Activated CD4-positive, alpha-beta memory T cell treated with anti-CD3 and anti-CD28 coated beads for 36 hours (primary cell): Measurements from ENCODE around the gene ASTN2. TPM values are rescaled to one million over a fixed set of nuclear protein-coding genes. Genes with fewer than 3 reads are reported as not detected.
"Not testable (repeated sequence)": the region's sequence is repeated elsewhere in the genome, so short reads cannot be mapped to it uniquely, and the experiment has no call there.

Experiments used
- CTCF ChIA-PET: fragments of 350-600 bp; sonication (Branson Sonifier 250); formaldehyde crosslinking; loops from one replicate; lab custom pipeline; 2021; ENCODE audit warnings: antibody characterized with exemption, inconsistent platforms; lab: Charles Lee
- POLR2A ChIA-PET: fragments of 350-600 bp; sonication (Branson Sonifier 250); formaldehyde crosslinking; loops from one replicate; lab custom pipeline; 2021; ENCODE audit warnings: antibody characterized with exemption; lab: Charles Lee
- DNase-seq: peaks from one replicate; pipeline ENCODE4 v3.0.0-alpha.2; 2020
- H3K27ac Mint-ChIP-seq: one replicate; pipeline ENCODE4 v1.8.0; 2021; ENCODE audit warnings: mixed read lengths
- H3K27me3 Mint-ChIP-seq: one replicate; pipeline ENCODE4 v1.8.0; 2021; ENCODE audit warnings: mixed read lengths
- H3K36me3 Mint-ChIP-seq: one replicate; pipeline ENCODE4 v1.8.0; 2021; ENCODE audit warnings: mixed read lengths
- H3K4me1 Mint-ChIP-seq: one replicate; pipeline ENCODE4 v1.8.0; 2021; ENCODE audit warnings: low read depth, mixed read lengths
- H3K4me3 Mint-ChIP-seq: one replicate; pipeline ENCODE4 v1.8.0; 2021; ENCODE audit warnings: mild to moderate bottlenecking, mixed read lengths
- H3K9me3 Mint-ChIP-seq: one replicate; pipeline ENCODE4 v1.8.0; 2021; ENCODE audit warnings: mixed read lengths
- intact Hi-C: fragments of 100-400 bp; cut with micrococcal nuclease; formaldehyde crosslinking; loops from one replicate; pipeline ENCODE4 v1.15.1; 2023
- total RNA-seq, 2 experiments: library from RNA; stranded (reverse); gene quantifications; one replicate each; pipeline ENCODE4 v1.2.3, GENCODE V29; 2021

The ASTN2 gene
- total RNA-seq, 2 experiments from 2014 or later, result 3.3 to 3.4 TPM

DNA sequence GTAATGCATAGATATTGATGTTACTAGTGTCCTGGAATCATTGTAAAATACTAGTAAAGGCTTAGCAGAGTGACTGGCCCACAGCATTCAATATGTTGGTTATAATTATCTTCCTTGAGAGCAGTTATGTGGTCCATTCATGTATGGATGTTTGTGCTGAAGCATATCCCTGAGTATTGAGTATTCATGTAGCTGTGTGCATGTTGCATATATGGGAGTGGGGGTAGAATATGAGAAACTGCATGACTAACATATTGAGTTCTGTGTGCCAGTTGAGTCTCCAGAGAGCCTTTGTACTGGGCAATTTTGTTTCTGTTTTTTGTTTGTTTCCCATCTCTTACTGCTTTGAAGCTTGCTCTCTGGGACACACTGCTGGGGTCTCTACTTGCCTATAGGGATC is 950.4 kb downstream of the ASTN2 start:
- H3K36me3 Mint-ChIP-seq, result no peaks in the 10 kb centered on the region
- no peaks in the 10 kb centered on the region for H3K9me3 Mint-ChIP-seq
- ChIA-PET POLR2A (no interaction called here), CTCF (no interaction called here)
- DNase-seq, result no peak
- no peak overlapping the region for H3K4me3 Mint-ChIP-seq
- H3K27me3 Mint-ChIP-seq, result no peaks in the 10 kb centered on the region
- no peak overlapping the region for H3K27ac Mint-ChIP-seq
- H3K4me1 Mint-ChIP-seq, result no peaks in the 10 kb centered on the region
- intact Hi-C loops, result no loop called here

- Mint-ChIP-seq H3K4me1 (no peaks in the 10 kb centered on the region), H3K27me3 (no peaks in the 10 kb centered on the region), H3K36me3 (peaks cover 6% of the 10 kb centered on the region), H3K4me3 (no peak overlapping the region), H3K9me3 (peaks cover 13% of the 10 kb centered on the region), H3K27ac (no peak overlapping the region)
- CTCF ChIA-PET, result no interaction called here
- POLR2A ChIA-PET, result no interaction called here
- intact Hi-C loops, result no loop called here
- no peak for DNase-seq
Measured at GRCh38 chr9:116461632-116462031, 953.2 kb downstream of the ASTN2 start.

GRCh38 chr9:116460026-116460425 is 954.8 kb downstream of the ASTN2 start:
- peaks cover 7% of the 10 kb centered on the region for H3K36me3 Mint-ChIP-seq
- no peaks in the 10 kb centered on the region for H3K27me3 Mint-ChIP-seq
- peaks cover 22% of the 10 kb centered on the region for H3K9me3 Mint-ChIP-seq
- no peak overlapping the region for H3K27ac Mint-ChIP-seq
- no peak for DNase-seq
- POLR2A ChIA-PET, result no interaction called here
- H3K4me3 Mint-ChIP-seq, result no peak overlapping the region
- H3K4me1 Mint-ChIP-seq, result no peaks in the 10 kb centered on the region
- CTCF ChIA-PET, result no interaction called here
- intact Hi-C loops, result no loop called here

DNA sequence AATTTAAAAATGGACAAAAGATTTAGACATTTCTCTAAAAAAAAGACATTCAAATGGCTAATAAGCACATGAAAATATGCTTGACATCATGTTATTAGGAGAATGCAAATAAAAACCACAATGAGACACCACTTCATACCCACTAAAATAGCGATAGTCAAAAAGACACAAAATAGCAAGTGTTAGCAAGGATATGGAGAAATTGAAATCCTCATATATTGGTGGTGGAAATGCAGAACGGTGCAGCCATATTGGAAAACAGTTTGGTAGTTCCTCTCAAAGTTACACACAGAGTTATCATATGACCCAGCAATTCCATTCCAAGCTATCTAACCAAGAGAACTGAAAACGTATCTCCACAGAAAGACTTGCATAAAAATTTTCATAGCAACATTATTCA is 955.3 kb downstream of the ASTN2 start:
- Mint-ChIP-seq H3K4me3 (no peak overlapping the region), H3K27me3 (no peaks in the 10 kb centered on the region), H3K9me3 (peaks cover 23% of the 10 kb centered on the region), H3K36me3 (peaks cover 7% of the 10 kb centered on the region), H3K27ac (no peak overlapping the region), H3K4me1 (no peaks in the 10 kb centered on the region)
- POLR2A ChIA-PET, result no interaction called here
- no peak for DNase-seq
- CTCF ChIA-PET, result no interaction called here
- intact Hi-C loops, result no loop called here

GRCh38 chr9:116456490-116457088 is 958.3 kb downstream of the ASTN2 start:
- CTCF ChIA-PET, result no interaction called here
- POLR2A ChIA-PET, result no interaction called here
- no peaks in the 10 kb centered on the region for H3K27me3 Mint-ChIP-seq
- no peaks in the 10 kb centered on the region for H3K4me1 Mint-ChIP-seq
- peaks cover 7% of the 10 kb centered on the region for H3K36me3 Mint-ChIP-seq
- no peak for DNase-seq
- H3K9me3 Mint-ChIP-seq, result peaks cover 25% of the 10 kb centered on the region
- intact Hi-C loops, result no loop called here
- H3K27ac Mint-ChIP-seq, result no peak overlapping the region
- H3K4me3 Mint-ChIP-seq, result no peak overlapping the region

DNA sequence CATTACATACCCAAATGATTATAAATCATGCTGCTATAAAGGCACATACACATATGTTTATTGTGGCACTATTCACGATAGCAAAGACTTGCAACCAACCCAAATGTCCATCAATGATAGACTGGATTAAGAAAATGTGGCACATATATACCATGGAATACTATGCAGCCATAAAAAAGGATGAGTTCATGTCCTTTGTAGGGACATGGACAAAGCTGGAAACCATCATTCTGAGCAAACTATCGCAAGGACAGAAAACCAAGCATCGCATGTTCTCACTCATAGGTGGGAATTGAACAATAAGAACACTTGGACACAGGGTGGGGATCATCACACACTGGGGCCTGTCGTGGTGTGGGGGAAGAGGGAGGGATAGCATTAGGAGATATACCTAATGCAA is 960.3 kb downstream of the ASTN2 start:
- CTCF ChIA-PET, POLR2A ChIA-PET, intact Hi-C loops, H3K36me3 Mint-ChIP-seq, H3K4me3 Mint-ChIP-seq, H3K27ac Mint-ChIP-seq, DNase-seq, H3K4me1 Mint-ChIP-seq, H3K27me3 Mint-ChIP-seq: not testable (repeated sequence)
- peaks cover 25% of the 10 kb centered on the region for H3K9me3 Mint-ChIP-seq

DNA sequence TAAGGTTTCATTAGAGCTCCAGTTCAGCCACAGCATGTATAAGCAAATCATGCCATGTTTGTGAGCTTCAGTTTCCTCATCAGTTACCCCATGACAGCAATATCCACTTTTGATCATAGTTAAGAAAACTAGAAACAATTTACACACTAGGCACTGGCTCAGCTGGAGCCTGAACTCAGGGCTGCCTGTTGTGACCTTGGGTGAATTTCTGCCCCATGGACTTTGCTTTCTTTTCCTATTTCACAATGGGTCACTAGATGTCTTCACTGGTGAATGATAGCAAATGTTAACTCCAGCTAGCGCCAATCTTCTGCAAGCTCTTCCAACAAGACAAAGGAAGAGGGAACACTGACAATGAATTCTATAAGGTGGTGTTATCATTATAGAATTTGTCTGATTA is 961.1 kb downstream of the ASTN2 start:
- H3K4me3 Mint-ChIP-seq, result no peak overlapping the region
- H3K27me3 Mint-ChIP-seq, result no peaks in the 10 kb centered on the region
- DNase-seq, result no peak
- H3K9me3 Mint-ChIP-seq, result peaks cover 25% of the 10 kb centered on the region
- no peak overlapping the region for H3K27ac Mint-ChIP-seq
- no peaks in the 10 kb centered on the region for H3K4me1 Mint-ChIP-seq
- ChIA-PET CTCF (no interaction called here), POLR2A (no interaction called here)
- peaks cover 7% of the 10 kb centered on the region for H3K36me3 Mint-ChIP-seq
- intact Hi-C loops, result no loop called here

DNA sequence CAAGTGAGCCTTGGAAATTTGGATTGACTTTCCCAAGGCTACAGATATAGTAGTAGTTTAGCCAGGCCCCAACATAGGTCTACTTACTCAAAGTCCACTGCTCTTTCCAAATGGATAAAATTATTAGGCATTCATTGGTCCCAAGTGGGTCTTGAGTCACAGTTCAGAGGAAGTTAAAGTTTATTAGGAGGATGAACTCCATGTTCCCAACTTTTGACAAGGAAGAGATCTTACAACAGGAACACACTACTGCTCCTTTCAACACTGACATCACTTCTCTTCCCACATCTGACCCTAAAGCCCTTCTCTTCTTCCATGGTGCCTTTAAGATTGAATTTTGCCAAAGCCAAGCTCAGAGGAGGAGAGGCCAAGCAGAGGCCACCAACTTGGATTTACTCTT is 962.2 kb downstream of the ASTN2 start:
- Mint-ChIP-seq H3K27ac (no peak overlapping the region), H3K4me1 (no peaks in the 10 kb centered on the region), H3K4me3 (no peak overlapping the region), H3K27me3 (no peaks in the 10 kb centered on the region), H3K9me3 (peaks cover 20% of the 10 kb centered on the region), H3K36me3 (peaks cover 5% of the 10 kb centered on the region)
- CTCF ChIA-PET, result no interaction called here
- intact Hi-C loops, result no loop called here
- POLR2A ChIA-PET, result no interaction called here
- DNase-seq, result no peak

- POLR2A ChIA-PET, result no interaction called here
- H3K4me1 Mint-ChIP-seq, result no peaks in the 10 kb centered on the region
- intact Hi-C loops, result no loop called here
- peaks cover 4% of the 10 kb centered on the region for H3K36me3 Mint-ChIP-seq
- no peak overlapping the region for H3K4me3 Mint-ChIP-seq
- no peak overlapping the region for H3K27ac Mint-ChIP-seq
- no peaks in the 10 kb centered on the region for H3K27me3 Mint-ChIP-seq
- CTCF ChIA-PET, result no interaction called here
- DNase-seq, result no peak
- H3K9me3 Mint-ChIP-seq, result peaks cover 18% of the 10 kb centered on the region
Measured at GRCh38 chr9:116452227-116452626, 962.6 kb downstream of the ASTN2 start.

GRCh38 chr9:116451500-116452115 is 963.2 kb downstream of the ASTN2 start:
- Mint-ChIP-seq H3K27me3 (no peaks in the 10 kb centered on the region), H3K4me1 (no peaks in the 10 kb centered on the region), H3K27ac (no peak overlapping the region), H3K4me3 (no peak overlapping the region), H3K36me3 (peaks cover 1% of the 10 kb centered on the region), H3K9me3 (peaks cover 12% of the 10 kb centered on the region)
- ChIA-PET POLR2A (no interaction called here), CTCF (no interaction called here)
- no peak for DNase-seq
- intact Hi-C loops, result no loop called here

GRCh38 chr9:116450378-116451139 is 964.3 kb downstream of the ASTN2 start:
- no peak for DNase-seq
- ChIA-PET POLR2A (no interaction called here), CTCF (no interaction called here)
- Mint-ChIP-seq H3K4me3 (no peak overlapping the region), H3K9me3 (peaks cover 3% of the 10 kb centered on the region), H3K27me3 (no peaks in the 10 kb centered on the region), H3K36me3 (no peaks in the 10 kb centered on the region), H3K4me1 (no peaks in the 10 kb centered on the region), H3K27ac (no peak overlapping the region)
- intact Hi-C loops, result no loop called here

GRCh38 chr9:116449949-116450348 is 964.9 kb downstream of the ASTN2 start:
- intact Hi-C loops, result no loop called here
- ChIA-PET CTCF (no interaction called here), POLR2A (no interaction called here)
- Mint-ChIP-seq H3K4me3 (no peak overlapping the region), H3K27ac (no peak overlapping the region), H3K36me3 (no peaks in the 10 kb centered on the region), H3K9me3 (peaks cover 3% of the 10 kb centered on the region), H3K27me3 (no peaks in the 10 kb centered on the region), H3K4me1 (no peaks in the 10 kb centered on the region)
- no peak for DNase-seq

- ChIA-PET POLR2A (no interaction called here), CTCF (no interaction called here)
- H3K4me1 Mint-ChIP-seq, result no peaks in the 10 kb centered on the region
- H3K27me3 Mint-ChIP-seq, result no peaks in the 10 kb centered on the region
- no peaks in the 10 kb centered on the region for H3K36me3 Mint-ChIP-seq
- no peaks in the 10 kb centered on the region for H3K9me3 Mint-ChIP-seq
- H3K4me3 Mint-ChIP-seq, result no peak overlapping the region
- no peak overlapping the region for H3K27ac Mint-ChIP-seq
- no peak for DNase-seq
- intact Hi-C loops, result no loop called here
Measured at GRCh38 chr9:116448431-116448830, 966.4 kb downstream of the ASTN2 start.
